ENCODE results near the gene ZNF385A.

DNA sequence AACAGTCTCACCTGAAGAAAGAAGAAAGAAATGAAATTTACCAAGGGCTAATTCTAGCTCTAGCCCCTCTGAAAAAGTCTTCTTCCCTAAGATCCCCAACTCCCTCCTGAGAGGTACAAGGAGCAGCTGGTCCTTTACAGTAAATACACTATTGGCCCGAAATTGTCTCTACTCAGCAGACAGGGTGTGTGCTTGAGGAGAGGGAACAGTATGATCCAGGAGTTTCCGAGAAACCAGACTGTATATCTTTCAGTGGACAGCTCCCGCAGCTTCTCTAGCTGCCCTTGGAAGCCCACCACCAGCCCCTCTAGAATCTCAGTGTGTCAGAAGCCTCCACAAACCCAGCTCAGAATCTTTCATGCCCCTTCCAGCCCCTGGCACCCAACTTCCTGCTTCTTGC lies 28.3 kb downstream of the ZNF385A start:
- no peak for TF ChIP-seq CREB1 (IDR thresholded peaks at IDR 0.05; ENCODE audit: low read depth)
- no peak for TF ChIP-seq TAF1 (IDR thresholded peaks at IDR 0.05; ENCODE audit: low read depth)
- TF ChIP-seq NFIC (IDR thresholded peaks at IDR 0.05) = no peak
- no peak for TF ChIP-seq EP300 (IDR thresholded peaks at IDR 0.05; ENCODE audit: borderline replicate concordance)
- TF ChIP-seq, protein P1, sequence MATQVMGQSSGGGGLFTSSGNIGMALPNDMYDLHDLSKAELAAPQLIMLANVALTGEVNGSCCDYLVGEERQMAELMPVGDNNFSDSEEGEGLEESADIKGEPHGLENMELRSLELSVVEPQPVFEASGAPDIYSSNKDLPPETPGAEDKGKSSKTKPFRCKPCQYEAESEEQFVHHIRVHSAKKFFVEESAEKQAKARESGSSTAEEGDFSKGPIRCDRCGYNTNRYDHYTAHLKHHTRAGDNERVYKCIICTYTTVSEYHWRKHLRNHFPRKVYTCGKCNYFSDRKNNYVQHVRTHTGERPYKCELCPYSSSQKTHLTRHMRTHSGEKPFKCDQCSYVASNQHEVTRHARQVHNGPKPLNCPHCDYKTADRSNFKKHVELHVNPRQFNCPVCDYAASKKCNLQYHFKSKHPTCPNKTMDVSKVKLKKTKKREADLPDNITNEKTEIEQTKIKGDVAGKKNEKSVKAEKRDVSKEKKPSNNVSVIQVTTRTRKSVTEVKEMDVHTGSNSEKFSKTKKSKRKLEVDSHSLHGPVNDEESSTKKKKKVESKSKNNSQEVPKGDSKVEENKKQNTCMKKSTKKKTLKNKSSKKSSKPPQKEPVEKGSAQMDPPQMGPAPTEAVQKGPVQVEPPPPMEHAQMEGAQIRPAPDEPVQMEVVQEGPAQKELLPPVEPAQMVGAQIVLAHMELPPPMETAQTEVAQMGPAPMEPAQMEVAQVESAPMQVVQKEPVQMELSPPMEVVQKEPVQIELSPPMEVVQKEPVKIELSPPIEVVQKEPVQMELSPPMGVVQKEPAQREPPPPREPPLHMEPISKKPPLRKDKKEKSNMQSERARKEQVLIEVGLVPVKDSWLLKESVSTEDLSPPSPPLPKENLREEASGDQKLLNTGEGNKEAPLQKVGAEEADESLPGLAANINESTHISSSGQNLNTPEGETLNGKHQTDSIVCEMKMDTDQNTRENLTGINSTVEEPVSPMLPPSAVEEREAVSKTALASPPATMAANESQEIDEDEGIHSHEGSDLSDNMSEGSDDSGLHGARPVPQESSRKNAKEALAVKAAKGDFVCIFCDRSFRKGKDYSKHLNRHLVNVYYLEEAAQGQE (IDR thresholded peaks at IDR 0.05; ENCODE audit: low read depth) = no peak
- no peak for TF ChIP-seq EGR1 (IDR thresholded peaks at IDR 0.05)
- TF ChIP-seq, protein P2, sequence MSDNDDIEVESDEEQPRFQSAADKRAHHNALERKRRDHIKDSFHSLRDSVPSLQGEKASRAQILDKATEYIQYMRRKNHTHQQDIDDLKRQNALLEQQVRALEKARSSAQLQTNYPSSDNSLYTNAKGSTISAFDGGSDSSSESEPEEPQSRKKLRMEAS (IDR thresholded peaks at IDR 0.05) = no peak
- no peak for TF ChIP-seq YY1 (IDR thresholded peaks at IDR 0.05; ENCODE audit: low read depth)

Measured in Ishikawa (cell line).